ENCODE data around the gene SLC22A14. TPM values are rescaled to one million over a fixed set of nuclear protein-coding genes. Genes with fewer than 3 reads are reported as not detected.

SLC22A14 gene
- total RNA-seq, 4 donors from 2014 or later = 0.31 TPM; not detected in 3

- TF ChIP-seq CTCF (IDR thresholded peaks at IDR 0.05 in 4 of 5, conservative IDR thresholded peaks at IDR 0.05 in 1 of 5) (no peak), POLR2A (IDR thresholded peaks at IDR 0.05) (no peak)
- Histone ChIP-seq H3K27ac (no peak overlapping the region), H3K4me3 (no peak overlapping the region), H3K9me3 (no peaks in the 10 kb centered on the region), H3K27me3 (no peaks in the 10 kb centered on the region), H3K4me1 (no peaks in the 10 kb centered on the region), H3K36me3 (no peaks in the 10 kb centered on the region)
- no peak for DNase-seq
- intact Hi-C loops (cut with DNase I; ENCODE audit: low total_unique reads) = no loop called here
- in situ Hi-C loops (cut with MboI; ENCODE audit: low sequenced_read_pairs in 4 of 4) = no loop called here
- ATAC-seq = no peak
These were observed 61.9 kb downstream of the SLC22A14 start for GRCh38 chr3:38343797-38344594.

DNA sequence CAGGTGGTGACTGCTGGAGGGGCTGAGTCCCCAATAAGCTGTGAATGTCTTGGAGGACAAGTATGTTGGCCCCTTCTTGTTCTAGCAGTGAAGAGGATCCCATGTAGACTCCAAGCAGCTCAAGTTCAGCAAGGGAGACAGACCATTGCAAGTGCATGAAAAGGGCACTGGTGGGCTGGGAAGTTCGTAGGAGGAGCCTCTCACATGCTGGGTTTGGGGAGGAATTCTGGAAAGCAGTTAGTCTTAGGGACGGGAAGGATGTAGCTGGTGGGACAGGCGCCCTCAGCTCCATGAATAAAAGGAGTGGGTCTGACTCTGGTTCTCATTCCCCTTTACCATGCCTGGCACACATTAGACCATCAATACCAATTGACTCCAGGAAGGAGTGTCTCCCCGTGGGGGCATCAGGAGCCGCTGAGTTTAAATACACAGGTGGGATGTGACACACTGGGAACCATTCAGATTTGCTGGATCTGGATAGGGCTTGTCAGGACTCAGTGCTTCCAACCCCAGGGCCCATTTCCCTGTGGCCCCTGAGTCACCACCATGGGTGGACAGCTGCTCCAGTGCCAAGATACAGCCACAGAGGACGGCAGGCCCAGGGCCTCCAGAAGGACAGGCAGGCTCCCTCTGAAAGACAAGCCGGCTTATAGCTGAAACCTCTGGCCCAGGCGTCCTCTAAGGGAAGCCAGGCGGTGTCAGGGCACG, 63.9 kb downstream of the SLC22A14 start:
- in situ Hi-C loops (cut with MboI; ENCODE audit: low sequenced_read_pairs in 4 of 4) = loop anchor here (5.0 kb wide), 1 partner anchor 136 kb away; no protein-coding TSS in a partner anchor
- TF ChIP-seq CTCF (IDR thresholded peaks at IDR 0.05 in 4 of 5, conservative IDR thresholded peaks at IDR 0.05 in 1 of 5) (no peak), POLR2A (IDR thresholded peaks at IDR 0.05) (no peak)
- DNase-seq (no peak), ATAC-seq (peak; percentile 32 to 61)
- H3K9me3 ChIP-seq = no peaks in the 10 kb centered on the region
- H3K36me3 ChIP-seq = no peaks in the 10 kb centered on the region
- no peaks in the 10 kb centered on the region for H3K4me1 ChIP-seq
- peak overlapping the region in 2 of 4 donors; percentile 29 to 74 for H3K27ac ChIP-seq
- peak overlapping the region; percentile 60 to 81 (median 64) for H3K4me3 ChIP-seq
- intact Hi-C loops (cut with DNase I; ENCODE audit: low total_unique reads) = loop anchor here (2.0 to 5.0 kb wide), 2 partner anchors 133 to 209 kb away; partner anchors contain the start of genes ACAA1 and MYD88
- H3K27me3 ChIP-seq = no peaks in the 10 kb centered on the region

DNA sequence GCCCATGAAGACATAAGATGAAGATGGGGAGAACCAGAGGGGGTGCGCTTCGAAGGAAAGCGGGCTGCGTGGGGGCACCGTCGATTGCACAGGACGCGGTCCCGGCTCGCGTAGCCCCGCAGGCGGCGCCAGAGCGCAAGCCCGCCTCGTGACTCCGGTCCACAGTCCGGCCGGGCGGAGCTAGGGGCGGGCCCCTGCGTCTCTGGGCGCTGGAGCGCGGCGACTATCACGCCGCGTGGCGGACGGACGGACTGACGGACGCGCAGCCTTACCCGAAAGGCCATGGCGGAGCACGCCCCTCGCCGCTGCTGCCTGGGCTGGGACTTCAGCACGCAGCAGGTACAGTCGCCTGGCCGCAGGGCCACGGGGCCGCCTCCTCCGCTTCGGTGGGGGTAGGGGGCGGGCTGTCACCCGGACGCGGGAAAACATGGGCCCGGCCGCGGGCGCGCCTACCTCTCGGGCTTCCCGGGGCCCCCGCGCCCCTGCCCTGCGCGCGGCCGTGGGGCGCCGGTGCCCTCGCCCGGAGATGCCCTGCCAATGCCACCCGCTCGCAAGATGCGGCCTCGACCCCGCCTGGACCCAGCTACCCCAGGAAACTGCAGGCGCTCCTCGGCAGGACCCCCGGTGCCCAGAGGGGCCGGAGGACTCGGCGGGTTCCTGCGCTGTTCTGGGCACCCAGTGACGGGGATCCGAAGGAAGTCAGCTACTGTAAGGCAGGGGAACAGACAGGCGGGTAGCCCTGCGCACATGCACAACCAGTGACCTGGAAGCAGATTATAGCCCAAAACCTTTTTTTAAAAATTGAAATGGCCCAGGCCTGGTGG, 64.7 kb downstream of the SLC22A14 start, which contains the start of gene XYLB:
XYLB (plus strand) TSS at position 199 of the 824 bp plus-strand sequence; CDS start at position 283, 84 bp downstream.
- Histone ChIP-seq H3K27ac (peak within 1 kb of the TSS in 3 of 4 donors; percentile 29 to 74 (median 30)), H3K36me3 (no peaks in the 10 kb centered on the region), H3K4me3 (peak within 1 kb of the TSS; percentile 60 to 81 (median 64)), H3K4me1 (no peaks in the 10 kb centered on the region), H3K9me3 (no peaks in the 10 kb centered on the region), H3K27me3 (no peaks in the 10 kb centered on the region)
- TF ChIP-seq CTCF (IDR thresholded peaks at IDR 0.05 in 4 of 5, conservative IDR thresholded peaks at IDR 0.05 in 1 of 5) (peak; percentile 75 to 88 (median 87)), POLR2A (IDR thresholded peaks at IDR 0.05) (no peak)
- peak; percentile 95 to 97 for ATAC-seq
- peak; percentile 73 to 76 for DNase-seq
- in situ Hi-C loops (cut with MboI; ENCODE audit: low sequenced_read_pairs in 4 of 4) = loop anchor here (5.0 kb wide), 1 partner anchor 136 kb away; no protein-coding TSS in a partner anchor
- intact Hi-C loops (cut with DNase I; ENCODE audit: low total_unique reads) = loop anchor here (2.0 to 5.0 kb wide), 2 partner anchors 132 to 209 kb away; partner anchors contain the start of genes ACAA1 and MYD88

Measured in gastrocnemius medialis (tissue), 4 donors.